GM19468 (cell line): ENCODE measurements around the gene TPSB2.
"Not testable (repeated sequence)": the region's sequence is repeated elsewhere in the genome, so short reads cannot be mapped to it uniquely, and the experiment has no call there.

Experiments
- ATAC-seq: cut with Tn5 transposase; IDR thresholded peaks from one replicate; pipeline ENCODE4 v1.9.1; 2021; ENCODE audit warnings: mild to moderate bottlenecking, moderate library complexity, moderate number of reproducible peaks; ENCODE audit not compliant: unreplicated experiment; ENCODE audit errors: extremely low read depth

The TPSB2 gene

GRCh38 chr16:1243907-1244850 lies 14.2 kb upstream of the TPSB2 start:
- not testable (repeated sequence) for ATAC-seq

DNA sequence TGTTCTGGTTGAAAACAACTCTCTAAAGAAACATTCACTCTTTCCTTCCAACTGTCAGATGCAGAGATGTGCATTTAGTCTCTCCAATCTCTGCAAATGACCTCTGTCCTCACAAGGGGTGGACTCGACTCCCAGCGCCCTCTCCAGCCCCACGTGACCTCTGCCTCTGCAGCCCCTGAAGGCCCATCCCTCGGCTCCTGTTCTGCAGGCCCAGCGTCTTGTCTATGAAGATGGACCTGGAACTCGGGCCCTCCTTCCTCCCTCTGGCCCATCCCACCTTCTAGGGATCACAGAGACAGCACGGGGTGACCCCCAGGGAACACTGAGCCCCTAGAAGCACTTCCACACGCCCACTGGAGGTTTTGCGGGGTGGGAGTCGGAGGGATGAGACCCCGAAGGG lies 13.4 kb upstream of the TPSB2 start:
- not testable (repeated sequence) for ATAC-seq

GRCh38 chr16:1241081-1241480 lies 11.1 kb upstream of the TPSB2 start:
- ATAC-seq, result not testable (repeated sequence)

DNA sequence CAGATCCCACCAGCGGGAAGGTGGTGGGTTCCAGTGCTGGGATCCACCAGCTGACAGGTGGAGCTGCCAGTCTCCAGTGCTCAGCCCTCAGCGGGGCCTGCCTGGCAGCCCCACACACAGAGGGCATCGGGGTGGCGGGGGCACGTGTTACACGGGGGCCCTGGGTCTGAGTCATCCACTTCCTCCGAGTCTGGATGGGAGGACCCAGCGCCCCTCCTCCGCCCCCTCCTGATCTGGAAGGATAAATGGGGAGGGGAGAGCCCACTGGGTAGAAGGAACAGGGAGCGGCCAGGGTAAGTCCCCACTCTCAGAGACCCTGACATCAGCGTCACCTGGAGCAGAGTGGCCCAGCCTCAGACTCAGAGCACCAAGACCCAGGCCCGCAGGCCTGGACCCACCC lies 10.5 kb upstream of the TPSB2 start, which contains the start of gene TPSAB1:
TSS of gene TPSAB1 (plus strand) at position 270 of the 400 bp plus-strand sequence. CDS start 234 bp downstream, outside the sequence.
- ATAC-seq, result not testable (repeated sequence)

DNA sequence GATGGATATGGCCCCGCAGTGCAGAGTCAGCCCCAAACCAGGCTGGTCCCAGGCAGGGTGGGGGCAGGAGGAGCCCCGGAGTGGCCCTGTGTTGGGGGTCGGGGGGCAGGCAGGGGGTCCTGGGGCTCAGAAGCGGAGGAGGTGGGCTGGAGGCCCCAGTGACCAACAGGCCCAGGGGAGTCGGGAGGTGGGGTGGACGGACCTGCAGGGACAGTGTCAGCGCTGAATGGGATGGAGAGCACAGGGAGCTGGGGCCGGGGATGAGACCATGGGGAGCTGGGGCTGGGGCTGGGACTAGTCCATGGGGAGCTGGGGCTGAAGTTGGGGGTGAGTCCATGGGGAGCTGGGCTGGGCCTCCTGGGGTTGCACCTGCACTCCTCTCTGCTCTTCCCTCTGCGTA lies 9.6 kb upstream of the TPSB2 start:
- ATAC-seq, result not testable (repeated sequence)

DNA sequence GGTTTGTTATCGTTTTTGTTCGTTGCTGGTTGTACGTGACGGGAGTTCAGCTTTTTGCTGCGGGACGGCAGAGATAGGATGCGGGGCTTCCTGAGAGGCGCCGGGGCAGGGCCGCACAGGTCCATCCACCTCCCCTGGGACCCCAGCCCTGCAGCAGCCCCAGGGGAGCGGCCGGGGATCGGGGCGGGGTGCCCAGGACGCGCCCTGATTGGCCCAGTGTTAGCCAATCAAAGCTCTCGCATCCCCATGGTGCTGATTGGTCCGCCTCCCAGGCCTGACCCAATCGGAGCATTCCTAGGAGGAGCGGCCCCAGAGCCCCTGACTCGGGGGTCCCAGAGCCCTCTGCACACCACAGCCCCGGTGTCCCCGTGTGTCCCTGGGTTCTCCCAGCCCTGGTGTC lies 8.9 kb upstream of the TPSB2 start:
- ATAC-seq, result not testable (repeated sequence)

GRCh38 chr16:1237990-1238389 lies 8.0 kb upstream of the TPSB2 start:
- no peak for ATAC-seq

DNA sequence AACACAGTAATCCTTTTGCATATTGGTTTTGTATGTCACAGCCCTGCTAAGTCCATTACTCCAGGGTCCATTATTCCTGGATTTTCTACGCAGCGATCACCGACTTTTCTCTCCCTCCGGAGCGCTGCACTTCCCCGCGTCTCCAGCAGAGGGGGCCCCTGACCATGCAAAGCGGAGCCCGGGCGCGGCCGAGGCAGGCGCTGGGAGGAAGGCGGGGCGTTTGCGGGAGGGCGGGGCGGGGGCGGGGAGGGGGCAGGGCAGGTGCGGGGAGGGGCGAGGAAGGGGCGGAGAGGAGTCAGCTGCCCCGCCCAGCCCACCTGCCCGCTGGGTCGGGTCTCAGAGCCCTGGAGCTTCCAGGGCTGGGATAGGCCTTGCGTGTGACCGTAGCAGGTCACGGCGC lies 6.7 kb upstream of the TPSB2 start:
- ATAC-seq, result not testable (repeated sequence)

GRCh38 chr16:1232049-1232748 lies 2.2 kb upstream of the TPSB2 start:
- ATAC-seq, result not testable (repeated sequence)

GRCh38 chr16:1231301-1231700 lies 1.3 kb upstream of the TPSB2 start:
- ATAC-seq, result not testable (repeated sequence)

- ATAC-seq, result not testable (repeated sequence)
Observed at GRCh38 chr16:1230471-1231212, 658 bp upstream of the TPSB2 start.

DNA sequence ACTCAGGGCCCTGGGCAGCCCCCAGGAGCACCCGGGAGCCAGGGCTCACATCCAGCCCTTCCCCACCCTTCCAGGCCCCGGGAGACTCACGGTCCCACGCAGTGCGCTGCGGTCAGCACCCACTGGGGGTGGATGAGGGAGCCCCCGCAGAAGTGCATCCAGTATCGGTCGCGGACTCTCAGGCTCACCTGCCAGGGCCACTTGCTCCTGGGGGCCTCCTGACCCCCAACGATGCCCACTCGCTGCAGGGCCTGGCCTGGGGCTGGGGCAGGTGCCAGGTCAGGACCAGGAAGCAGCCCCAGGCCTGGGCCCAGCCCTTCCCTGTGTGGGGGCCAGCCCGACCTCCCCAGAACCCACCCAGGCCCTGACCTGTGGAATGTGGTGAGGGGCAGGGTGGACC lies 508 bp downstream of the TPSB2 start:
- not testable (repeated sequence) for ATAC-seq

GRCh38 chr16:1228227-1228626 lies 1.8 kb downstream of the TPSB2 start:
- not testable (repeated sequence) for ATAC-seq

DNA sequence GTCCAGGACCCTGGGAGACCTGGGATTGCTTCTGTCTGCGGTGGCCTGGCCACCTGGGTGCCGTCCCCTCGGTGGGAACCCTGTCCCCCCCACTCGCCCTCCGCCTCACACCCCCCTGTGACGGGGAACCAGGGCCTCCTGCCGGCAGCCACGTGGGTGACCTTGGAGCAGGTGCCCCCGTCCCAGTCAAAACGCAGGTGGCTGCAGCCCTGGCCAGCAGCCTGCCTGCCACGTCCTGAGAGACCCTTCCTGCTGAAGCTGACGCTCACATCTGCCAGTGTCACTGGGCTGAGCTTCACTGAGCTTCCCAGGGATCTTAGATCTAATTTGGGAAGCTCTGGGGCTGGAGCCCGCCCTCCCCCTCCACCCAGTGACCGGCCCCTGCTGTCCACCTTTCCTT lies 3.3 kb downstream of the TPSB2 start:
- ATAC-seq, result not testable (repeated sequence)

GRCh38 chr16:1225728-1226311 lies 4.2 kb downstream of the TPSB2 start:
- not testable (repeated sequence) for ATAC-seq

- no peak for ATAC-seq
Observed at GRCh38 chr16:1225051-1225451, 4.9 kb downstream of the TPSB2 start, which contains the start of gene TPSG1. Gene TPSG1, minus strand, starts transcription at chr16:1225268. Its CDS starts 16 bp downstream, at chr16:1225252.

GRCh38 chr16:1224558-1224957 lies 5.4 kb downstream of the TPSB2 start:
- ATAC-seq, result no peak

- no peak for ATAC-seq
Observed at GRCh38 chr16:1223355-1224214, 6.4 kb downstream of the TPSB2 start.
